Keratinocyte (primary cell): Measurements from ENCODE around the gene ESD. TPM values are rescaled to one million over a fixed set of nuclear protein-coding genes. Genes with fewer than 3 reads are reported as not detected.

Source experiments
- DNase-seq: peaks from one replicate; pipeline ENCODE4 v3.0.0-alpha.2; 2011; ENCODE audit warnings: low read depth, missing footprints, low spot score
- FAIRE-seq: peaks from 2 replicates; lab custom pipeline; 2011; peaks lifted over from hg19 to GRCh38; lab: Jason Lieb, UNC
- H2AFZ ChIP-seq: 2 replicates; pipeline ENCODE4 v1.6.0; 2012; ENCODE audit warnings: low read length, control low read depth, inconsistent platforms; ENCODE audit not compliant: control insufficient read depth
- H3K27ac ChIP-seq: 2 replicates; pipeline ENCODE4 v1.5.1; 2011; ENCODE audit warnings: low read length; ENCODE audit not compliant: control insufficient read depth, insufficient read depth
- H3K27me3 ChIP-seq: 3 replicates; pipeline ENCODE4 v1.6.0; 2011; ENCODE audit warnings: low read length; ENCODE audit not compliant: control insufficient read depth, insufficient read depth; ENCODE audit errors: extremely low read depth
- H3K36me3 ChIP-seq, 2 experiments: 2 replicates in 1 of 2; 3 replicates in 1 of 2; pipeline ENCODE4 v1.5.1; 2011; ENCODE audit warnings: low read length in 2 of 2, mild to moderate bottlenecking in 1 of 2; ENCODE audit not compliant: control insufficient read depth in 2 of 2, insufficient read depth in 2 of 2; ENCODE audit errors: extremely low read depth in 1 of 2
- H3K4me1 ChIP-seq: 3 replicates; pipeline ENCODE4 v1.5.1; 2011; ENCODE audit warnings: low read length; ENCODE audit not compliant: control insufficient read depth, insufficient read depth; ENCODE audit errors: extremely low read depth
- H3K4me2 ChIP-seq: 3 replicates; pipeline ENCODE4 v1.6.0; 2011; ENCODE audit warnings: low read depth, low read length; ENCODE audit not compliant: control insufficient read depth, insufficient read depth; ENCODE audit errors: extremely low read depth
- H3K4me3 ChIP-seq, 3 experiments: fragments of 200-600 bp in 1 of 3; sonication (generic) in 1 of 3; 2 replicates in 2 of 3; 3 replicates in 1 of 3; pipeline ENCODE4 v1.5.1; 2011 to 2016; ENCODE audit warnings: low read length in 3 of 3, mild to moderate bottlenecking in 3 of 3, control low read depth in 2 of 3, inconsistent platforms in 1 of 3, low read depth in 1 of 3, mixed read lengths in 1 of 3, mixed run types in 1 of 3, moderate library complexity in 1 of 3; ENCODE audit not compliant: control insufficient read depth in 2 of 3, insufficient read depth in 2 of 3; ENCODE audit errors: extremely low read depth in 1 of 3
- H3K79me2 ChIP-seq: 2 replicates; pipeline ENCODE4 v1.6.0; 2012; ENCODE audit warnings: low read length; ENCODE audit not compliant: control insufficient read depth, insufficient read depth
- H3K9ac ChIP-seq: 3 replicates; pipeline ENCODE4 v1.6.0; 2011; ENCODE audit warnings: low read length; ENCODE audit not compliant: control insufficient read depth, insufficient read depth; ENCODE audit errors: extremely low read depth
- H3K9me1 ChIP-seq: 3 replicates; pipeline ENCODE4 v1.6.0; 2011; ENCODE audit warnings: low read length; ENCODE audit not compliant: control insufficient read depth, insufficient read depth; ENCODE audit errors: extremely low read depth
- H3K9me3 ChIP-seq: 2 replicates; pipeline ENCODE4 v1.5.1; 2012; ENCODE audit warnings: low read depth, low read length; ENCODE audit not compliant: control insufficient read depth
- H4K20me1 ChIP-seq: 3 replicates; pipeline ENCODE4 v1.6.0; 2011; ENCODE audit warnings: low read length; ENCODE audit not compliant: control insufficient read depth, insufficient read depth; ENCODE audit errors: extremely low read depth
- CTCF ChIP-seq, 3 experiments: IDR thresholded peaks in 1 of 3; conservative IDR thresholded peaks in 1 of 3; optimal IDR thresholded peaks in 1 of 3; 2 replicates in 2 of 3; 3 replicates in 1 of 3; pipeline versions ENCODE3 to v1.5.1; 2011; ENCODE audit warnings: low read length in 3 of 3, mild to moderate bottlenecking in 3 of 3, moderate library complexity in 2 of 3, control low read depth in 1 of 3, inconsistent platforms in 1 of 3; ENCODE audit not compliant: insufficient read depth in 2 of 3; ENCODE audit errors: extremely low read depth in 1 of 3
- EZH2 ChIP-seq: IDR thresholded peaks from one replicate; pipeline ENCODE4 v1.6.1; 2012; ENCODE audit warnings: inconsistent platforms, mild to moderate bottlenecking, low read length, moderate library complexity
- dilution Hi-C: fragments of 300-500 bp; cut with MboI; formaldehyde crosslinking; loops from one replicate; pipeline ENCODE4 v1.7.0; 2020; ENCODE audit warnings: low sequenced_read_pairs; ENCODE audit not compliant: extremely low pct_ligation_motif_present
- polyA plus RNA-seq, 5 experiments: library from polyadenylated mRNA; depleted of rRNA in 3 of 5; stranded (reverse) in 3 of 5; stranded (forward) in 1 of 5; unstranded in 1 of 5; fragments of >200 nt; gene quantifications; 1 replicate in 1 of 5; 2 replicates in 3 of 5; 3 replicates in 1 of 5; pipeline versions ENCODE4 v1.2.1 to v1.2.3, GENCODE V29; 2011 to 2012; ENCODE audit warnings: missing spikeins in 2 of 5, low read depth in 1 of 5, low replicate concordance in 1 of 5

The ESD gene
- polyA plus RNA-seq, 1 donor (not counting 4 experiments of a cell fraction or from before 2014, with no cell fraction given): 181 TPM

- no peaks in the 10 kb centered on the region for H3K9me3 ChIP-seq
- H3K27me3 ChIP-seq: no peaks in the 10 kb centered on the region
- no peak overlapping the region for H2AFZ ChIP-seq
- H3K4me1 ChIP-seq: no peaks in the 10 kb centered on the region
- no peaks in the 10 kb centered on the region for H3K9me1 ChIP-seq
- H3K4me2 ChIP-seq: no peak overlapping the region
- no peaks in the 10 kb centered on the region for H3K36me3 ChIP-seq
- H3K4me3 ChIP-seq: no peak overlapping the region
- dilution Hi-C loops: no loop called here
- no peak for DNase-seq
- no peak for TF ChIP-seq EZH2
- no peak for TF ChIP-seq CTCF (optimal IDR thresholded peaks at IDR 0.05 in 1 of 3, IDR thresholded peaks at IDR 0.05 in 1 of 3, conservative IDR thresholded peaks at IDR 0.05 in 1 of 3; ENCODE audit: extremely low read depth in 1 of 3, insufficient read depth in 2 of 3, low read length in 3 of 3)
- no peak overlapping the region for H3K9ac ChIP-seq
- no peak for FAIRE-seq
- no peak overlapping the region for H3K27ac ChIP-seq
- no peaks in the 10 kb centered on the region for H3K79me2 ChIP-seq
- no peaks in the 10 kb centered on the region for H4K20me1 ChIP-seq
Measured at GRCh38 chr13:46845146-46845545, 48.2 kb upstream of the ESD start.

GRCh38 chr13:46844431-46844830 lies 47.5 kb upstream of the ESD start:
- Histone ChIP-seq H4K20me1 (no peaks in the 10 kb centered on the region), H2AFZ (no peak overlapping the region), H3K79me2 (no peaks in the 10 kb centered on the region), H3K27ac (no peak overlapping the region), H3K9ac (no peak overlapping the region), H3K9me3 (no peaks in the 10 kb centered on the region), H3K4me2 (no peak overlapping the region), H3K4me3 (no peak overlapping the region), H3K4me1 (no peaks in the 10 kb centered on the region), H3K9me1 (no peaks in the 10 kb centered on the region), H3K36me3 (no peaks in the 10 kb centered on the region), H3K27me3 (no peaks in the 10 kb centered on the region)
- DNase-seq (no peak), FAIRE-seq (no peak)
- no peak for TF ChIP-seq CTCF (optimal IDR thresholded peaks at IDR 0.05 in 1 of 3, IDR thresholded peaks at IDR 0.05 in 1 of 3, conservative IDR thresholded peaks at IDR 0.05 in 1 of 3; ENCODE audit: extremely low read depth in 1 of 3, insufficient read depth in 2 of 3, low read length in 3 of 3)
- no peak for TF ChIP-seq EZH2
- dilution Hi-C loops: no loop called here
